Neural progenitor cell (in vitro differentiated cells): ENCODE results near the gene DAZL.

Experiments
- EZH2phosphoT487 ChIP-seq: fragments of 200-600 bp; sonication (generic); IDR thresholded peaks from 2 replicates; pipeline ENCODE4 v1.6.1; 2017; ENCODE audit warnings: antibody characterized with exemption
- TF ChIP-seq, protein P1 (sequence below): fragments of 200-600 bp; sonication (generic); IDR thresholded peaks from 2 replicates; pipeline ENCODE4 v1.5.1; 2017; ENCODE audit warnings: antibody characterized with exemption, mild to moderate bottlenecking

DNA sequence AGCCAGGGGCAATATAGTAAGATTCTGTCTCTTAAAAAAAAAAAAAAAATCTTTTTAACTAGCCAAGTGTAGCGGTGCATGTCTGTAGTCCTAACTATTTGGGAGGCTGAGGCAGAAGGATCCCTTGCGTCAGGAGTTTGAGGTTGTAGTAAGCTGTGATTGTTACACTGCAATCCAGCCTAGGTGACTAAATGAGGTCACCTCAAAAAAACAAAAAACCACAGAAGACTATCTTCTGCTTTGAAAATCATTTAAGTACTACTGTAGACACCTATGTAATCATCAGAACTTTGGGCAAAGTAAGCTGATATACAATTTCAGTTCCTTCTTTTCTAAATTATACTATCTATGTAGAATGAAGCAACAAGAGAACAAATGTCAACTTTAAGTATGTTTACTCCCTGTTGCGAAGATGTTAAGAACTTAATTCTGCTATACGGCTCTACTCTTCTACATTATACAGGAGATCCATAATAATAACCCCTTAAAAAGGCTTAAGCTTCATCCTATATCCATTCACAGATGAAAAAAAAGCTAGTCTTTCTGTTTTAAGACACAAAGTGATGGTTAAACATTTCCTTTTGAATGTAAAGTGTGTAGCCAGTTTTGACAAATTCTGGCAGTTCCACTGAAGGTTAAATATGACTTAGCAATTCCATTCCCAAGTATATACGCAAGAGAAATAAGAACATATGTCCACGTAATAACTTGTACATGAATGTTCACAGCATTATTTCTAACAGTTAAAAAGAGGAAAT is 15.2 kb downstream of the DAZL start:
- TF ChIP-seq, protein P1, sequence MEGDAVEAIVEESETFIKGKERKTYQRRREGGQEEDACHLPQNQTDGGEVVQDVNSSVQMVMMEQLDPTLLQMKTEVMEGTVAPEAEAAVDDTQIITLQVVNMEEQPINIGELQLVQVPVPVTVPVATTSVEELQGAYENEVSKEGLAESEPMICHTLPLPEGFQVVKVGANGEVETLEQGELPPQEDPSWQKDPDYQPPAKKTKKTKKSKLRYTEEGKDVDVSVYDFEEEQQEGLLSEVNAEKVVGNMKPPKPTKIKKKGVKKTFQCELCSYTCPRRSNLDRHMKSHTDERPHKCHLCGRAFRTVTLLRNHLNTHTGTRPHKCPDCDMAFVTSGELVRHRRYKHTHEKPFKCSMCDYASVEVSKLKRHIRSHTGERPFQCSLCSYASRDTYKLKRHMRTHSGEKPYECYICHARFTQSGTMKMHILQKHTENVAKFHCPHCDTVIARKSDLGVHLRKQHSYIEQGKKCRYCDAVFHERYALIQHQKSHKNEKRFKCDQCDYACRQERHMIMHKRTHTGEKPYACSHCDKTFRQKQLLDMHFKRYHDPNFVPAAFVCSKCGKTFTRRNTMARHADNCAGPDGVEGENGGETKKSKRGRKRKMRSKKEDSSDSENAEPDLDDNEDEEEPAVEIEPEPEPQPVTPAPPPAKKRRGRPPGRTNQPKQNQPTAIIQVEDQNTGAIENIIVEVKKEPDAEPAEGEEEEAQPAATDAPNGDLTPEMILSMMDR: no peak
- no peak for TF ChIP-seq EZH2phosphoT487
